Activated CD8-positive, alpha-beta memory T cell treated with anti-CD3 and anti-CD28 coated beads, Interleukin-2, amount 50 U/mL, for 4 hours (primary cell): ENCODE data around the gene CDKN2B-AS1.

Experiments
- DNase-seq: peaks from one replicate; pipeline ENCODE4 v3.0.0-alpha.2; 2020

CDKN2B-AS1 gene

DNA sequence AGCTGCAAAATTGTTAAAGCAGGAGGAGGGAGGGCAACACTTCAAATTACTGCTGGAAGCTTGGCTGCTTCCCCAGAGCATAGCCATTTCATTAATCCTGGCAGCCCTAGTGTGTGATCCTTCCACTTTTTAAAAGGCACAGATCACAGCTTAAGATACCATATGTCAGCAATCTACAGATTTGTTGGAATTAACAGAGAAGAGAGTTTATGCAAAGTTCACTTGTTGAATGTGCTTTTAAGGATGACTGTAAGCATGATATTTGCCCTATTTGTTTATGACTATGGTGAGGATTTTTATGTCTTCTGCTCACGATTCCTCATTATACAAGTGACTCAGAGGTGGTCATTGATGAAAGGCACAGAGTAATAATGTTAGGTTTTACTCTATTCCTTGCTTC is 170.6 kb downstream of the CDKN2B-AS1 start:
- no peak for DNase-seq

DNA sequence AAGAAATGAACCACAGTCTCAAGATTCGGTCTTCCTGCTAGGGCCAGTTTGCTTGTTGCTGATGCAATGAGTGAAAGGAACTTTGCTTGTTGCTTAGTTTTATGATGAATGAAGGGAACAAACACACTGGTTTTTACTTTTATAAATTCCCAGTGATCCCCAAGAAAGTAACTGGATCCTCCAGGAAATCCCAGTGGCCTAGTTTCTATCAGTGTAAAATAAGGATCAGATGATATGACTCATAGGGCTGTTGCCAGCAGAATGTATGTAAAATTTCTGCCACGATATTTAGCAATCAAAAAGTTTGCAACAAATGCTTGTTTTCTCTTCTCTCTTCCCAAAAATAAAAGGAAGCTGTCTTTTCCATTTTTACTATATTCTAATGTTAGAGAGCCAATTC is 174.7 kb downstream of the CDKN2B-AS1 start:
- no peak for DNase-seq

DNA sequence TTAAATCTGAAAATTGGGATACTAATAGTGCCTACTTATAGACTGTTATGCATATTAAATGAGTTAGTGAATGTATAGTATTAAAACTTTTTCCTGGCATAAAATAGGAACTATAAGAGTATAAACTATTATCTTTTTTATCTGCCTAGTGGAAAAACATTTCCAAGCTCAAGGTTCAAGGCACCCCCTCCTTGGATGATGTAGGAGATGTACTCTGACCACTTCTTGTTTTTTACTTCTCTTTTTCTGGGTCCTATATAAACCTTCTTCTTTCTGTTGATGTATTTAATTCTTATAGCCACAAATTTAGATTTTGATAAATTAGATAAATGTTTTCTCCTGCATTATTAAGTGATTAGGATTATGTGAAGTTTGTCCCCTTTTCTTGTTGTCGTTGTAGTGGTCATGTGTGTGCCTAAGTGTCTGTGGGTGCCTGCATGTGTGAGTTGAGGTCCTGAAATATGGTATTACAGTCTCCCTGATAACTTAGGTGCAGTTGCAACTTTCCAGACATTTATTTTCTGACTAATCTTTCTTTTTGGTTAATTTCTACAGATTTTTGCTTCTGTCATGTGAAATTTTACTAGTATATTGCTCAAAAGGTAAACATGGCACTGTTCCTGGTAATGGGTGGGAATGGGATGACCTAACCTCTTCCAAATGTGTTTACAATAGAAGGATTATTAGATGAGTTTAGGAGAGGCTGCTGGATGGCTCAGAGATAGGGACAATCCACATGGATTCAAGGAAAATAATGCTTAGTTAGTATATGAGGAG is 175.3 kb downstream of the CDKN2B-AS1 start:
- no peak for DNase-seq
